ENCODE results near the gene CALR. TPM values are rescaled to one million over a fixed set of nuclear protein-coding genes. Genes with fewer than 3 reads are reported as not detected.

Gene CALR
- total and polyA plus RNA-seq, 9 of the 15 experiments (the other 6 are each of a cell fraction or from before 2014, with no cell fraction given) = 126 to 811 (median 642) TPM

DNA sequence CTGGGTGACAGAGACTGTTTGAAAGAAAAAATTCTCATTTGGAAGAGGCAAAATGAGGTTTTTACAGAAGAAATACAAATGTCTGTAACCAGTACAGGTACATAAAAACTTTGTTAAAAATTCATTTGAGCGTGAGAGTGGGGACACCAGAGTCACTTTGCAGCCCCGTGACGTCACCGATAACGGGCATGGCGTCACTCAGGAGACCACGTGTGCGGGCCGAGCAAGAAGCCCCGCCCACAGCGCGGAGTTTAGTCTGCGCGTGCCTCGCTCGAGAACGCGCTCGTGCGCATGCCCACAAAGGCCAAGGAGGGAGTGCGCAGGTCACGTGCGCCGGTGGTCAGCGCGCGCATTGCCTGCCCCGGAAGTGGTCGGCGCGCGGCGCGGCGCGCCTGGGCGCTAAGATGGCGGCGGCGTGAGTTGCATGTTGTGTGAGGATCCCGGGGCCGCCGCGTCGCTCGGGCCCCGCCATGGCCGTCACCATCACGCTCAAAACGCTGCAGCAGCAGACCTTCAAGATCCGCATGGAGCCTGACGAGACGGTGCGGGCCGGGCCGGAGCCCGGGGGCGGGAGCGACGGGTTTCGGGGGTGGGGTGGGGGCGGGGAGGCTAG lies 7.2 kb downstream of the CALR start, which contains the start of gene RAD23A (continued):
- TF ChIP-seq POLR3G (IDR thresholded peaks at IDR 0.05; ENCODE audit: extremely low read depth, insufficient read length, insufficient replicate concordance) (no peak), BHLHE40 (IDR thresholded peaks at IDR 0.05; ENCODE audit: low read length) (peak; percentile 100), ZC3H11A (IDR thresholded peaks at IDR 0.05; ENCODE audit: low read depth, low read length) (peak; percentile 38; the same call in 1 of the 2 replicates), TBL1XR1 (IDR thresholded peaks at IDR 0.05; ENCODE audit: low read length in 2 of 2) (peak in 1 of 2 experiments; percentile 90; a peak in 2 of 4 replicates), KDM5B (IDR thresholded peaks at IDR 0.05; ENCODE audit: insufficient replicate concordance, low read depth, low read length) (peak; percentile 80), ZNF583 (CRISPR knock-in tag; IDR thresholded peaks at IDR 0.05) (peak; percentile 85), POLR2H (tag; IDR thresholded peaks at IDR 0.05; ENCODE audit: low read depth) (peak; percentile 82), PHF8 (IDR thresholded peaks at IDR 0.05; ENCODE audit: borderline replicate concordance, low read length) (peak; percentile 73; the same call in 1 of the 2 replicates), DIDO1 (tag; IDR thresholded peaks at IDR 0.05; ENCODE audit: low read depth) (no peak), PRPF4 (IDR thresholded peaks at IDR 0.05; ENCODE audit: insufficient read depth, low read depth, low read length, poor library complexity, severe bottlenecking) (peak; percentile 76), POLR2B (IDR thresholded peaks at IDR 0.05; ENCODE audit: low read depth, partially characterized antibody) (peak; percentile 95), SIN3B (IDR thresholded peaks at IDR 0.05; ENCODE audit: low read depth) (peak; percentile 83), CHCHD3 (CRISPR knock-in tag; IDR thresholded peaks at IDR 0.05) (0 out of 2 replicates have a peak, but pooled peaks have one; percentile 12)
- TF ChIP-seq, protein P1, sequence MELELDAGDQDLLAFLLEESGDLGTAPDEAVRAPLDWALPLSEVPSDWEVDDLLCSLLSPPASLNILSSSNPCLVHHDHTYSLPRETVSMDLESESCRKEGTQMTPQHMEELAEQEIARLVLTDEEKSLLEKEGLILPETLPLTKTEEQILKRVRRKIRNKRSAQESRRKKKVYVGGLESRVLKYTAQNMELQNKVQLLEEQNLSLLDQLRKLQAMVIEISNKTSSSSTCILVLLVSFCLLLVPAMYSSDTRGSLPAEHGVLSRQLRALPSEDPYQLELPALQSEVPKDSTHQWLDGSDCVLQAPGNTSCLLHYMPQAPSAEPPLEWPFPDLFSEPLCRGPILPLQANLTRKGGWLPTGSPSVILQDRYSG (tag; conservative IDR thresholded peaks at IDR 0.05; ENCODE audit: low read depth) = 0 out of 2 replicates have a peak, but pooled peaks have one; percentile 61
- TF ChIP-seq, protein P2, sequence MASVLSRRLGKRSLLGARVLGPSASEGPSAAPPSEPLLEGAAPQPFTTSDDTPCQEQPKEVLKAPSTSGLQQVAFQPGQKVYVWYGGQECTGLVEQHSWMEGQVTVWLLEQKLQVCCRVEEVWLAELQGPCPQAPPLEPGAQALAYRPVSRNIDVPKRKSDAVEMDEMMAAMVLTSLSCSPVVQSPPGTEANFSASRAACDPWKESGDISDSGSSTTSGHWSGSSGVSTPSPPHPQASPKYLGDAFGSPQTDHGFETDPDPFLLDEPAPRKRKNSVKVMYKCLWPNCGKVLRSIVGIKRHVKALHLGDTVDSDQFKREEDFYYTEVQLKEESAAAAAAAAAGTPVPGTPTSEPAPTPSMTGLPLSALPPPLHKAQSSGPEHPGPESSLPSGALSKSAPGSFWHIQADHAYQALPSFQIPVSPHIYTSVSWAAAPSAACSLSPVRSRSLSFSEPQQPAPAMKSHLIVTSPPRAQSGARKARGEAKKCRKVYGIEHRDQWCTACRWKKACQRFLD (CRISPR knock-in tag; IDR thresholded peaks at IDR 0.05) = peak; percentile 81
- TF ChIP-seq, protein P3, sequence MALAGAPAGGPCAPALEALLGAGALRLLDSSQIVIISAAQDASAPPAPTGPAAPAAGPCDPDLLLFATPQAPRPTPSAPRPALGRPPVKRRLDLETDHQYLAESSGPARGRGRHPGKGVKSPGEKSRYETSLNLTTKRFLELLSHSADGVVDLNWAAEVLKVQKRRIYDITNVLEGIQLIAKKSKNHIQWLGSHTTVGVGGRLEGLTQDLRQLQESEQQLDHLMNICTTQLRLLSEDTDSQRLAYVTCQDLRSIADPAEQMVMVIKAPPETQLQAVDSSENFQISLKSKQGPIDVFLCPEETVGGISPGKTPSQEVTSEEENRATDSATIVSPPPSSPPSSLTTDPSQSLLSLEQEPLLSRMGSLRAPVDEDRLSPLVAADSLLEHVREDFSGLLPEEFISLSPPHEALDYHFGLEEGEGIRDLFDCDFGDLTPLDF (CRISPR knock-in tag; IDR thresholded peaks at IDR 0.05) = peak; percentile 86
- TF ChIP-seq, protein P4, sequence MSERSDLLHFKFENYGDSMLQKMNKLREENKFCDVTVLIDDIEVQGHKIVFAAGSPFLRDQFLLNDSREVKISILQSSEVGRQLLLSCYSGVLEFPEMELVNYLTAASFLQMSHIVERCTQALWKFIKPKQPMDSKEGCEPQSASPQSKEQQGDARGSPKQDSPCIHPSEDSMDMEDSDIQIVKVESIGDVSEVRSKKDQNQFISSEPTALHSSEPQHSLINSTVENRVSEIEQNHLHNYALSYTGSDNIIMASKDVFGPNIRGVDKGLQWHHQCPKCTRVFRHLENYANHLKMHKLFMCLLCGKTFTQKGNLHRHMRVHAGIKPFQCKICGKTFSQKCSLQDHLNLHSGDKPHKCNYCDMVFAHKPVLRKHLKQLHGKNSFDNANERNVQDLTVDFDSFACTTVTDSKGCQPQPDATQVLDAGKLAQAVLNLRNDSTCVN (CRISPR knock-in tag; IDR thresholded peaks at IDR 0.05) = peak; percentile 52; the same call in 1 of the 2 replicates
- TF ChIP-seq, protein P5, sequence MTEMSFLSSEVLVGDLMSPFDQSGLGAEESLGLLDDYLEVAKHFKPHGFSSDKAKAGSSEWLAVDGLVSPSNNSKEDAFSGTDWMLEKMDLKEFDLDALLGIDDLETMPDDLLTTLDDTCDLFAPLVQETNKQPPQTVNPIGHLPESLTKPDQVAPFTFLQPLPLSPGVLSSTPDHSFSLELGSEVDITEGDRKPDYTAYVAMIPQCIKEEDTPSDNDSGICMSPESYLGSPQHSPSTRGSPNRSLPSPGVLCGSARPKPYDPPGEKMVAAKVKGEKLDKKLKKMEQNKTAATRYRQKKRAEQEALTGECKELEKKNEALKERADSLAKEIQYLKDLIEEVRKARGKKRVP (CRISPR knock-in tag; IDR thresholded peaks at IDR 0.05) = peak; percentile 77
- TF ChIP-seq, protein P6, sequence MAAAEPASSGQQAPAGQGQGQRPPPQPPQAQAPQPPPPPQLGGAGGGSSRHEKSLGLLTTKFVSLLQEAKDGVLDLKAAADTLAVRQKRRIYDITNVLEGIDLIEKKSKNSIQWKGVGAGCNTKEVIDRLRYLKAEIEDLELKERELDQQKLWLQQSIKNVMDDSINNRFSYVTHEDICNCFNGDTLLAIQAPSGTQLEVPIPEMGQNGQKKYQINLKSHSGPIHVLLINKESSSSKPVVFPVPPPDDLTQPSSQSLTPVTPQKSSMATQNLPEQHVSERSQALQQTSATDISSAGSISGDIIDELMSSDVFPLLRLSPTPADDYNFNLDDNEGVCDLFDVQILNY (CRISPR knock-in tag; IDR thresholded peaks at IDR 0.05) = peak; percentile 80
